ENCODE measurements around the gene IL27RA. TPM values are rescaled to one million over a fixed set of nuclear protein-coding genes. Genes with fewer than 3 reads are reported as not detected.
A peak's percentile ranks its signal among the peaks of the same experiment; 100 is the strongest.
"Not testable (repeated sequence)": the region's sequence is repeated elsewhere in the genome, so short reads cannot be mapped to it uniquely, and the experiment has no call there.

IL27RA gene
- total RNA-seq, 1 experiment from 2014 or later, result 0.29 TPM

- DNase-seq (ENCODE audit: low read depth), result no peak
Observed at GRCh38 chr19:13999085-13999484, 32.5 kb upstream of the IL27RA start.

- no peak for DNase-seq (ENCODE audit: low read depth)
Observed at GRCh38 chr19:14000691-14001375, 30.7 kb upstream of the IL27RA start.

DNA sequence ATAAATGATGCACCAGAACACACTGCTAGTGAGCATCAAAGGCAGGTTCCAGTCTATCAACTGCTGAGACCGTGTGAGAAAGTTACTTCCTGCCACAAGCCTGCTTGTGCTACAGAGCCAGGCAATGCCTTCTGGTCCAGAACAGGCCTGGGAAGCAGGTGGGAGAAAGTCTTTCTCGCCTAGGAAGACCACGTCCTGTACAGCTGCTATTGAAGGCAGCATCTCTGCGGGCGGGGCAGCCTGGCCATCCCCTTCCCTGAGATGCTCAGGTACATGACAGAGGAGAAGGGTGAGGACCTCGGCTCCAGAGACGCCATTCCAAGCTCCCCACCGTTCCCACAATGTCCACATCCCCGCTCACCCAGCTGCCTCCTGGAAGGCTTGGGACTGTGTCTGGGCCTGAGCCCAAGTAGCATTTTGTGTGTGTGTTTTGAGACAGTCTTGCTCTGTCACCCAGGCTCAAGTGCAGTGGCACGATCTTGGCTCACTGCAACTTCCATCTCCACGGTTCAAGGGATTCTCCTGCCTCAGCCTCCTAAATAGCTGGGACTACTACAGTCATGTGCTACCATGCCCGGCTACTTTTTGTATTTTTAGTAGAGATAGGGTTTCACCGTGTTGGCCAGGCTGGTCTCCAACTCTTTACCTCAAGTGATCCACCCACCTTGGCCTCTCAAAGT is 28.9 kb upstream of the IL27RA start:
- DNase-seq (ENCODE audit: low read depth), result no peak

DNA sequence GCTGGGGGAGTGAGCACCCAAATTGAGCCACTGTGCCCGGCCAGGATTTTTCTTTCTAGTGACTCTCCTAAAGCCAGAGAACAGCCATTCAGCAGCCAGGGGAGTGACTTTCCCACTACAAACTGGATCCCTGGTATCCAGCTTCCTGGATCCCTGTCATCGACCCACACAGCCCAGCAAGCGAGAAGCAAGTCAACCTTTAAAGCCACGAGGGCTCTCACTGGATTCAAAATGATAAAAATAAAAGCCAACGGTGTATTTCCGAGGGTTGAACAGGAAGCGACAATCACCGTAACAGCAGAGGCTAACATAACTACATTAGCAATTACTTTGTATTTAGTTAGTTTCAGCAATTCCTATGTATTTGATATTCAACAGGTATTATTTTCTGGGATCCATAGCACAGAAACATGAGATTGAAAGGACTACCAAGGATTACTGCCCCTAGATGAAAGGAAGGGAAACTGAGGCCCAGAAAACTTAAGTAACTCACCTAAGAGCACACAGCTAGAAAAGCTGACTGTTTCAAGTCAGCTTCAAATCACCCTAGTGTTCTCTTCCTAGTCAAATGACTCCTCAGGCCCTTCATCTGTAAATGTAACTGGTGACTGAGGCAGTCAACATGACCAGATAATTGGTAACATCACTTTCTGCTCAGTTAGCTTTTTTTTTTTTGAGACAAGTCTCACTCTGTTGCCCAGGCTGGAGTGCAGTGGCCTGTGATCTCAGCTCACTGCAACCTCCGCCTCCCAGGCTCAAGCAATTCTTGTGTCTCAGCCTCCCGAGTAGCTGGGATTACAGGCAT is 28.1 kb upstream of the IL27RA start:
- DNase-seq (ENCODE audit: low read depth), result no peak

DNA sequence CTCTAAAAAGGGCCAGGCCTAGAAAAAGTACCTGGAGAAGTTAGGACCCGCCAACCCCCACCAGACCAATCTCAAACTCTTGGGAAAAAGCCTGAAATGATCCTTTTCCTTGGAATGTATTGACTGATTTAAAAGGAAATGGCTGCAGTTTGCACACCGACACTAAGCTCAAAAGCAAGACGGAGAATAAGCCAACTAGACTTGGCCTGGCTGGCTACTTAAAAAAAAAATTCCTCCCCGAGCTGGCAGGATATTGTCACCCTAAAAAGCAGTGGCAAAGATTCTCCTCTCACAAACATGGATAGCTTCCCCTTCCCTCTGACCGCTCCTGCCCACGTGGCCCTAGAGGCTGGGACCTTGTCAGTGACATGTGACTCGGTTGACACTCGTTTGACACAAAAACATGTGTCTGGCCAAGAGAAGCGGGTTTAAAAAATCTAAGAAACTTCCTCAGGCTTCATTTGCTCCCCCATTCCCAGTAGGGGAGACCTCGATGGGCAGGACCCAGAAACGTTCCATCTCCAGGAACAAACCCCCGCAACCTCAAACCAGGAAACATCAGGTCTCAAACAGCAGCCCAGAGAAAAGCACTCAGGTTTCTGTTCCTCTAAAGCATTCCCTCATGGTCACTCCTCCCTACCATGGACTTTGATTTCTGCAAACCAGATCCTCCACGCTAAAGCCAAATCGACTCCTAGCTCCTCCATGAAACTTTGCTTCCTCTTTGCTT is 26.8 kb upstream of the IL27RA start:
- DNase-seq (ENCODE audit: low read depth), result no peak

- peak; percentile 67 for DNase-seq (ENCODE audit: low read depth)
Observed at GRCh38 chr19:14005349-14006084, 26.0 kb upstream of the IL27RA start.

DNA sequence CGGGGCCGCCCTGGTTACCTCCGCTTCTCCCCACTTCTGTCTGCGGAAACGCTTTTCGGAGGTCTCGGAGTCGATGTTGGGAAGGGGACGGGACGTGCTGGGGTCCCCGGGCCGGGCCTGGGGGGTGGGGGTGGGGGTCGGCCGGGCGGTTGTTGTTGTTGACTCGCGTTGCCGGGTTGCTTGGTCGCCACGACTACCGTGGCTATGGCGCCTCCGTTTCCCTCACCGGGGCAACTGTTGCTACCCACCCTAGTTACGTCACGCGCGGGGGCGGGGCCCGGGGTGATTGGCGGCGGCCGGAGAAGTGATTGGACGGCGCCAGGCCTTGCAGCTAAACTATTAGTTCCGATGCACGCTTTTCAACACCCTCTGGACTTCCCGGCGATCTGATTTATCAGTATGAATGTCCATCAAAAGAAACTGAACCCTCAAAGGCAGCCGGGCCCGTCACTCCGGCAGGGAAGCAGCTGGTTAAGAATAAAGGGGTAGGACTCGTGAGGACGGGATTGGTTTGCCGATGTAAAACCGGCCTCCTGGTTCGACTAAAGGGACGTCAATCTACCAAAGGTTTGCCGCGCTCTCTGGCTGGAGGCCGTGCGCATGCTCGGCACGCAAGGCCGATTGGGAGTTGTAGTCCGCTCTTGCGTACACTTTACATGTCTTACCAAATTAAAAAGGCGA is 25.3 kb upstream of the IL27RA start, which contains the start of gene RFX1:
TSS of gene RFX1 (minus strand) at position 236 of the 681 bp plus-strand sequence. CDS start 12,477 bp downstream, outside the sequence.
- peak; percentile 100 for DNase-seq (ENCODE audit: low read depth)

GRCh38 chr19:14006766-14007562 is 24.6 kb upstream of the IL27RA start:
- DNase-seq (ENCODE audit: low read depth), result no peak

DNA sequence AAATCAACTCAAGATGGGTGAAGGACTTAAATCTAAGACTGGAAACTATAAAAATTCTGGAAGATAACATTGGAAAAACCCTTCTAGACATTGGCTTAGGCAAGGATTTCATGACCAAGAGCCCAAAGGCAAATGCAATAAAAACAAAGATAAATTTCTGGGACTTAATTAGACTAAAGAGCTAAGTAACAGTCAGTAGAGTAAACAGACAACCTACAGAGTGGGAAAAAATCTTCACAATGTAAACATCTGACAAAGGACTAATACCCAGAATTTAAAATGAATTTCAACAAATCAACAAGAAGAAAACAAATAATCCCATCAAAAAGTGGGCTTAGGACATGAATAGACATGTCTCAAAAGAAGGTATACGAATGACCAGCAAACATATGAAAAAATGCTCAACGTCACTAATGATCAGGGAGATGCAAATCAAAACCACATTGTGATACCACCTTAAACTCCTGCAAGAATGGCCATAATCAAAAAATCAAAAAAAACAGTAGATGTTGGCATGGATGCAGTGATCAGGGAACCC is 19.1 kb upstream of the IL27RA start:
- no peak for DNase-seq (ENCODE audit: low read depth)

GRCh38 chr19:14015524-14016035 is 16.0 kb upstream of the IL27RA start:
- DNase-seq (ENCODE audit: low read depth), result no peak

GRCh38 chr19:14019100-14019499 is 12.5 kb upstream of the IL27RA start:
- DNase-seq (ENCODE audit: low read depth), result no peak

GRCh38 chr19:14019739-14020138 is 11.8 kb upstream of the IL27RA start:
- not testable (repeated sequence) for DNase-seq (ENCODE audit: low read depth)

DNA sequence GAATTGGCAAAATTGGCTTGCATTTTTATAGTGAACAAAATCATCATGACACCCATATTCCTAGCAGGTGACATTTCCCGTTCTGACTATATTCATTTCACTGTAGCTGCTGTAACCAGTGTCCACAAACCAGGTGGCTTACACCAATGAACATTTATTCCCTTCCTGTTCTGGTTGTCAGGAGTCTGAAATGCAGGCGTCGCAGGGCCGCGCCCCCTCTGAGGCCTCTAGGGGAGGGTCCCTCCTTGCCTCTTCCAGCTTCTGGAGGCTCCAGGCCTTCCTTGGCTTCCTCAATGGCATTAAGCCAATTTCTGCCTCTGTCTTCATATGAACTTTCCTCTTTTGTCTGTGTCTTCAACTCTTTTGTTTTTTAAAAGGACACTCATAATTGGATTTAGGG is 10.1 kb upstream of the IL27RA start:
- no peak for DNase-seq (ENCODE audit: low read depth)

DNA sequence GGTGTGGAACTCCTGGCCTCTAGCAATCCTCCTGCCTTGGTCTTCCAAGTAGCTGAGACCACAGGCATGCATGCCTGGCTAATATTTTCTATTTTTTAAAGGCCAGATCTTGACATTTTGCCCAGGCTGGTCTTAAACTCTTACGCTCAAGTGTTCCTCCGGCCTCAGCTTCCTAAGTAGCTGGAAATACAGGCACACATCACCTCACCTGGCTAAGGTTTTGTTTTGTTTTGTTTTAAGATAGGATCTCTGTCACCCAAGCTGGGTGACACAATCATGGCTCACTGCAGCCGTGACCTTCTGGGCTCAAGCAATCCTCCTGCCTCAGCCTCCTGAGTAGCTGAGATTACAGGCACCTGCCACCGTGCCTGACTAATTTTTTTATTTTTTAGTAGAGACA is 9.1 kb upstream of the IL27RA start:
- DNase-seq (ENCODE audit: low read depth), result no peak

DNA sequence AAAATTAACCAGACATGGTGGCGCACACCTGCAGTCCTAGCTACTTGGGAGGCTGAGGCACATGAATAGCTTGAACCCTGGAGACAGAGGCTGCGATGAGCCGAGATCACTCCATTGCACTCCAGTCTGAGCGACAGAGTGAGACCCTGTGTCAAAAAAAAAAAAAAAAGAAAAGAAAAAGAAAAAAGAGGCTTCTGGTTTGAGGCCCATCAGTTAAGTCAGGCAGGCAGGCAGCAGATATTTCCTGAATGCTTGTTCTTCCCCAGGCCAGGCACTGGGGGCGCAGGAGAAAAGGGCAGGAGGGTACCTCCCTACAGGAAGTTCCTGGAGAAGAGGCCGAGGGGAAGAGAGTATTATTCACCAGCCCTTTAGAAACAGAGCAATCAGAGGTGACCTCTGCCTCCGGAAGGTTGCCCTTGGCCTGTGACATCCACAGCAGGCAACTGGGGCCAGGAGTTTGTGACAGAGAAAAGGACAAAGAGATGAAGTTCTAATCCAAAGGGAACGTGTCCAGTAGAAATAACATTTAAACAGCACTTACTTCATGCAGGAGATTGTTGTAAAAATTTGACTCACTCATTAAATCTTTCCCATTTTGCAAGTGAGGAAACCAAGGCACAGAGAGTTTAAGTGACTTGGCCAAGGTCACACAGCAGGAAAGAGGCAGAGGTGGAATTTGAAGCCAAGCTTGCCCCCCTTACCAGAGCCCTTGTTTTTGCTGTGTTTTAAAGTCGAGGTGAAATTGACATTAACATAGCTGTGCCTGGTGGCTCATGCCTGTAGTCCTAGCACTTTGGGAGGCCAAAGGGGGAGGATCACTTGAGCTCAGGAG is 7.9 kb upstream of the IL27RA start:
- peak; percentile 20 for DNase-seq (ENCODE audit: low read depth)

GRCh38 chr19:14026652-14027192 is 4.8 kb upstream of the IL27RA start:
- DNase-seq (ENCODE audit: low read depth), result not testable (repeated sequence)

DNA sequence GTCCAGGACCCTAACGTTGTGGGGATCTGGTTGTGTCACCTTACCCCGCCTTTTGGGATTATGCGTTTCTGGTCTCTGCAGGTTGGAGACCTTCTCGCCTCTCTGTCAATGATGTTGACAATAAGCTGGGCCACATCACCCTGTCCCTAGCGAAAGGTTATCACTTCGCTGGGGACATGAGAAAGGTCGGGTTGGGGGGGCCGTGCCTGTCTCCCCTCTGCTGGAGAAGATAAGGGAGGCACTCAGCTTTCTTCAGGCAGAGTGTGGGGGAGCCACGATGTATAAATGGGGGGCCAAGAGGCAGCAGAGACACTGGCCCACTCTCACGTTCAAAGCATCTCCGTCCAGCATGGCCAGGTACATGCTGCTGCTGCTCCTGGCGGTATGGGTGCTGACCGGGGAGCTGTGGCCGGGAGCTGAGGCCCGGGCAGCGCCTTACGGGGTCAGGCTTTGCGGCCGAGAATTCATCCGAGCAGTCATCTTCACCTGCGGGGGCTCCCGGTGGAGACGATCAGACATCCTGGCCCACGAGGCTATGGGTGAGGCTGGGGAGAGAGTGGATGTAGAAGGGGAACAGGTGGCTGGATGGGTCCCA is 3.6 kb upstream of the IL27RA start, which contains the start of gene RLN3:
TSS of gene RLN3 (plus strand) at position 293 of the 595 bp plus-strand sequence. CDS start at position 350, 57 bp downstream.
- no peak for DNase-seq (ENCODE audit: low read depth)
